ENCODE data around the gene TRIM3.

DNA sequence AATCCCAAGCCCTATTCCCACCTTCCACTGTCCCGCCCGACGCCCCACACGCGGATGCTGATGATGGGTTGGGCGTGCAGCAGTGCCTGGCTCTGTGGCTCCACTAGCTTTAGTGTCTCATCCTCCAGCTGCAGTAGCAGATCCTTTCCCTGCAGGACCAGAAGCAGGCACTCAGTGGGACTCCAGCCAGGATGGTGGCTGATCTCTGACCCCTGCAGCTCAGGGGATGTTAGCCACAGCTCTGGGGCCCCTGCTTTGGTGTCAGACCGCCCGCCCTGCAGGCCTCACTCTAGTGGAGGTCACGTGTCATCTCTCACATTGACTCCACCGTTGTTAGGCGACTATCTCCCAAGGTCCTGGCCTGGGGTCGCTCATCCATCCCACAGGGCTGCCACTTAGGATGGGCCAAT, 71.7 kb downstream of the TRIM3 start:
- TF ChIP-seq, protein P1, sequence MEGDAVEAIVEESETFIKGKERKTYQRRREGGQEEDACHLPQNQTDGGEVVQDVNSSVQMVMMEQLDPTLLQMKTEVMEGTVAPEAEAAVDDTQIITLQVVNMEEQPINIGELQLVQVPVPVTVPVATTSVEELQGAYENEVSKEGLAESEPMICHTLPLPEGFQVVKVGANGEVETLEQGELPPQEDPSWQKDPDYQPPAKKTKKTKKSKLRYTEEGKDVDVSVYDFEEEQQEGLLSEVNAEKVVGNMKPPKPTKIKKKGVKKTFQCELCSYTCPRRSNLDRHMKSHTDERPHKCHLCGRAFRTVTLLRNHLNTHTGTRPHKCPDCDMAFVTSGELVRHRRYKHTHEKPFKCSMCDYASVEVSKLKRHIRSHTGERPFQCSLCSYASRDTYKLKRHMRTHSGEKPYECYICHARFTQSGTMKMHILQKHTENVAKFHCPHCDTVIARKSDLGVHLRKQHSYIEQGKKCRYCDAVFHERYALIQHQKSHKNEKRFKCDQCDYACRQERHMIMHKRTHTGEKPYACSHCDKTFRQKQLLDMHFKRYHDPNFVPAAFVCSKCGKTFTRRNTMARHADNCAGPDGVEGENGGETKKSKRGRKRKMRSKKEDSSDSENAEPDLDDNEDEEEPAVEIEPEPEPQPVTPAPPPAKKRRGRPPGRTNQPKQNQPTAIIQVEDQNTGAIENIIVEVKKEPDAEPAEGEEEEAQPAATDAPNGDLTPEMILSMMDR (conservative IDR thresholded peaks at IDR 0.05; ENCODE audit: low read depth, low read length) = no peak
- TF ChIP-seq FOS (IDR thresholded peaks at IDR 0.05; ENCODE audit: low read depth, low read length) = no peak
- TF ChIP-seq, protein P2, sequence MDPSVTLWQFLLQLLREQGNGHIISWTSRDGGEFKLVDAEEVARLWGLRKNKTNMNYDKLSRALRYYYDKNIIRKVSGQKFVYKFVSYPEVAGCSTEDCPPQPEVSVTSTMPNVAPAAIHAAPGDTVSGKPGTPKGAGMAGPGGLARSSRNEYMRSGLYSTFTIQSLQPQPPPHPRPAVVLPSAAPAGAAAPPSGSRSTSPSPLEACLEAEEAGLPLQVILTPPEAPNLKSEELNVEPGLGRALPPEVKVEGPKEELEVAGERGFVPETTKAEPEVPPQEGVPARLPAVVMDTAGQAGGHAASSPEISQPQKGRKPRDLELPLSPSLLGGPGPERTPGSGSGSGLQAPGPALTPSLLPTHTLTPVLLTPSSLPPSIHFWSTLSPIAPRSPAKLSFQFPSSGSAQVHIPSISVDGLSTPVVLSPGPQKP (IDR thresholded peaks at IDR 0.05; ENCODE audit: borderline replicate concordance, low read depth, low read length) = no peak
- TF ChIP-seq CEBPB (IDR thresholded peaks at IDR 0.05; ENCODE audit: low read depth, low read length) = no peak
- TF ChIP-seq POLR2A (IDR thresholded peaks at IDR 0.05; ENCODE audit: low read depth, low read length) = no peak
- no peak for TF ChIP-seq BHLHE40 (IDR thresholded peaks at IDR 0.05; ENCODE audit: low read depth, low read length)
